Mucosa of descending colon (tissue), 3 donors: ENCODE results near the gene FERMT3. TPM values are rescaled to one million over a fixed set of nuclear protein-coding genes. Genes with fewer than 3 reads are reported as not detected.

Experiments
- ATAC-seq: fragments of 200-7000 bp; cut with Tn5 transposase; one replicate; pipeline ENCODE4 v1.9.1; 2020; ENCODE audit warnings: mild to moderate bottlenecking, moderate library complexity
- DNase-seq, 3 donors: peaks; one replicate each; pipeline ENCODE4 v3.0.0-alpha.2; 2020
- H3K36me3 ChIP-seq: fragments of 200-600 bp; one replicate; pipeline ENCODE4 v1.8.0; 2021; ENCODE audit warnings: low read depth, mild to moderate bottlenecking
- H3K4me1 ChIP-seq: fragments of 200-600 bp; one replicate; pipeline ENCODE4 v1.8.0; 2021; ENCODE audit warnings: low read depth, mild to moderate bottlenecking
- H3K4me3 ChIP-seq: fragments of 200-600 bp; one replicate; pipeline ENCODE4 v1.8.0; 2021; ENCODE audit warnings: mild to moderate bottlenecking
- H3K9me3 ChIP-seq: fragments of 200-600 bp; one replicate; pipeline ENCODE4 v1.8.0; 2021; ENCODE audit warnings: mild to moderate bottlenecking
- intact Hi-C, 2 donors: fragments of 100-400 bp; cut with DNase I in 1 of 2; cut with micrococcal nuclease in 1 of 2; formaldehyde crosslinking; loops; one replicate each; pipeline versions ENCODE4 v1.11.0 to v1.11.1; 2022; cut with DNase I, micrococcal nuclease
- total RNA-seq, 3 donors: library from RNA; stranded (reverse); fragmentation: NEBNext Ultra II Directional in 2 of 3; extraction: Animal tissue kit (Norgen Biotek cat#: 25700) in 2 of 3; gene quantifications; one replicate each; pipeline versions ENCODE4 v1.2.1 to v1.2.4, GENCODE V29; 2021 to 2023
- TF ChIP-seq, protein P1 (sequence below): fragments of 200-600 bp; IDR thresholded peaks from one replicate; pipeline ENCODE4 v1.8.0; 2022; ENCODE audit warnings: antibody characterized with exemption, mild to moderate bottlenecking
- donor health status: DM: no; HTN: no; CAD: no; lungs with moderate emphysema.
- donor health status: DM: no; HTN: no; CAD: no.
- donor health status: DM: no; HTN: yes; CAD: no.

Gene FERMT3
- total RNA-seq, 3 donors from 2014 or later, result 19.7 to 32.7 (median 26.4) TPM

DNA sequence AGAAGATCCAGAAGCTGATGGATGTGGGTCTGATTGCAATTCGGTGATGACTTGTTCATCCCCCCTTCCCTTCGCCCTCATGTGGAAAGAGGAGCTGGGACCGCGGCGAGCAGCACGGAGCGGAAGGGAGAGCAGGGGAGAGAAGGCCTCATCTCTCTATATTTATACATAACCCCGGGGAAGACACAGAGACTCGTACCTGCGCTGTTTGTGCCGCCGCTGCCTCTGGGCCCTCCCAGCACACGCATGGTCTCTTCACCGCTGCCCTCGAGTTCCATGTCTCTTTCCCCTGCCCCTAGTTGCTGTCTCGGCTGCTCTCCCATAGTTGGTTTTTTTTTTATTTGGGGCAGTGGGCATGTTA is 2.5 kb upstream of the FERMT3 start:
- H3K36me3 ChIP-seq, result peaks cover 14% of the 10 kb centered on the region
- H3K9me3 ChIP-seq, result no peaks in the 10 kb centered on the region
- intact Hi-C loops, result loop anchor here in 1 of 2 donors (10.0 kb wide), 1 partner anchor 101 kb away; the partner anchor contains the start of genes CATSPERZ and ESRRA
- TF ChIP-seq, protein P1, sequence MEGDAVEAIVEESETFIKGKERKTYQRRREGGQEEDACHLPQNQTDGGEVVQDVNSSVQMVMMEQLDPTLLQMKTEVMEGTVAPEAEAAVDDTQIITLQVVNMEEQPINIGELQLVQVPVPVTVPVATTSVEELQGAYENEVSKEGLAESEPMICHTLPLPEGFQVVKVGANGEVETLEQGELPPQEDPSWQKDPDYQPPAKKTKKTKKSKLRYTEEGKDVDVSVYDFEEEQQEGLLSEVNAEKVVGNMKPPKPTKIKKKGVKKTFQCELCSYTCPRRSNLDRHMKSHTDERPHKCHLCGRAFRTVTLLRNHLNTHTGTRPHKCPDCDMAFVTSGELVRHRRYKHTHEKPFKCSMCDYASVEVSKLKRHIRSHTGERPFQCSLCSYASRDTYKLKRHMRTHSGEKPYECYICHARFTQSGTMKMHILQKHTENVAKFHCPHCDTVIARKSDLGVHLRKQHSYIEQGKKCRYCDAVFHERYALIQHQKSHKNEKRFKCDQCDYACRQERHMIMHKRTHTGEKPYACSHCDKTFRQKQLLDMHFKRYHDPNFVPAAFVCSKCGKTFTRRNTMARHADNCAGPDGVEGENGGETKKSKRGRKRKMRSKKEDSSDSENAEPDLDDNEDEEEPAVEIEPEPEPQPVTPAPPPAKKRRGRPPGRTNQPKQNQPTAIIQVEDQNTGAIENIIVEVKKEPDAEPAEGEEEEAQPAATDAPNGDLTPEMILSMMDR, result no peak
- H3K4me1 ChIP-seq, result peaks cover 32% of the 10 kb centered on the region
- no peak overlapping the region for H3K4me3 ChIP-seq
- DNase-seq, result peak in 1 of 3 donors; percentile 35
- no peak for ATAC-seq

DNA sequence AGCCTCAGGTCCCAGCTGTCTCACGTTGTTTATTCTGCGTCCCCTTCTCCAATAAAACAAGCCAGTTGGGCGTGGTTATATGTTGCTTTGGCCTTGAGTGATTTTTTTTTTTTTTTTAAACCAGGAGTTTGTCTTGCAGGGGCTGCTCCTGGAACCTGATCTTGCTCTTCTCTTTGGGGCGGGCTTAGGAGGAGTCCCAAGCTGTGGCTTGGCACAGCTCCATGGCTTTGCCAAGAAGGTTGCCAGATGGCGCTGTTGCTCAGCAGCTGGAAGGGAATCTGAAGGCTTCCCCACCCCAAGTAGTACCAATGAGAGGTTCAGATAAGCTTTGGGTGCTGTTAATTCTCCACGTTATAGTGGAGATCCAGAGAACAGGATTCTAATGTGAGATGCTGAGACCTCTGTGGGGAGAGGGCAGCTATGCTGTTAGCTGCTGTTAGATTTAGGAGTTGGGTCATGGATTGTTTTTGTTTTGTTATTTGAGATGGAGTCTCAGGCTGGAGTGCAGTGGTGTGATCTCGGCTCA is 2.0 kb upstream of the FERMT3 start:
- TF ChIP-seq, protein P1, result peak; percentile 59
- intact Hi-C loops, result loop anchor here in 1 of 2 donors (10.0 kb wide), 1 partner anchor 100 kb away; the partner anchor contains the start of genes CATSPERZ and ESRRA
- no peaks in the 10 kb centered on the region for H3K9me3 ChIP-seq
- H3K4me3 ChIP-seq, result no peak overlapping the region
- peaks cover 14% of the 10 kb centered on the region for H3K36me3 ChIP-seq
- DNase-seq (peak; percentile 89 to 96 (median 93)), ATAC-seq (peak; percentile 74)
- peaks cover 32% of the 10 kb centered on the region for H3K4me1 ChIP-seq

DNA sequence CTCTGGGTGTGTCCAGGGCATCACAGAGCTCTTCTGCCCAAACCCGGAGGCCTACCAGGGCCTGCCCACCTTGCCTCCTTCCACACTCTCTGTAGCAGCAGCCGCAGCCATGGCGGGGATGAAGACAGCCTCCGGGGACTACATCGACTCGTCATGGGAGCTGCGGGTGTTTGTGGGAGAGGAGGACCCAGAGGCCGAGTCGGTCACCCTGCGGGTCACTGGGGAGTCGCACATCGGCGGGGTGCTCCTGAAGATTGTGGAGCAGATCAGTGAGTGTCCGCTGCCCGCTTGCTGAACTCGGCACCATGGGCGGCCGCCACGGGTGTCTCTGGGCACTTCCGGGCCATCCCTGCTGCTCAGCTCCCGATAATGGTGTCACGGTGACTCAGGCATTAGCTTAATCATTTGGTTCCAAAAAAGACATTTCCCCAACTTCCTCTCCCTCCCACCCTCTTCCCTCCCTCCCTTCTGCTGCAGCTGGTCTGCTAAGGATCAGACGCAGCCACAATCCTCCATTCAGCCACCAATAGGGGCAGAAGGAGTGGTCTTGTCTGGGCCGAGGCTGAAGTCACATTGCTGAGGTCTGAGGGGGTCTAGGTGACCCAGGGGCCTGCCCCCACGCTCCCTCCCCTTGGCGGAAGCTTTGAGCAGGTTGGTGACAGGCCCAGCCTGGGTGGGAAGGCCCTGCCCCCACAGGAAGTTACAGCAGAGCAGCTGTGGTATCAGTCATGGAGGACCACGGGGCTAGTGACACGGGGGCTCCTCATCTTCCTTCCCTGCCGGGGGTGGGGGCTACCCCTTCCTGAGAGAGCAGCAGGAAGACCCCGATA is 950 bp downstream of the FERMT3 start:
- H3K4me3 ChIP-seq, result peak overlapping the region; percentile 9
- H3K9me3 ChIP-seq, result no peaks in the 10 kb centered on the region
- intact Hi-C loops, result loop anchor here (5.0 to 10.0 kb wide), 2 partner anchors 95 to 97 kb away; partner anchors contain the start of genes CATSPERZ (in 2 of the 2) and ESRRA (in 1 of the 2)
- TF ChIP-seq, protein P1, result no peak
- DNase-seq (peak; percentile 73 to 90 (median 75)), ATAC-seq (peak; percentile 53)
- peaks cover 7% of the 10 kb centered on the region for H3K36me3 ChIP-seq
- peaks cover 32% of the 10 kb centered on the region for H3K4me1 ChIP-seq

DNA sequence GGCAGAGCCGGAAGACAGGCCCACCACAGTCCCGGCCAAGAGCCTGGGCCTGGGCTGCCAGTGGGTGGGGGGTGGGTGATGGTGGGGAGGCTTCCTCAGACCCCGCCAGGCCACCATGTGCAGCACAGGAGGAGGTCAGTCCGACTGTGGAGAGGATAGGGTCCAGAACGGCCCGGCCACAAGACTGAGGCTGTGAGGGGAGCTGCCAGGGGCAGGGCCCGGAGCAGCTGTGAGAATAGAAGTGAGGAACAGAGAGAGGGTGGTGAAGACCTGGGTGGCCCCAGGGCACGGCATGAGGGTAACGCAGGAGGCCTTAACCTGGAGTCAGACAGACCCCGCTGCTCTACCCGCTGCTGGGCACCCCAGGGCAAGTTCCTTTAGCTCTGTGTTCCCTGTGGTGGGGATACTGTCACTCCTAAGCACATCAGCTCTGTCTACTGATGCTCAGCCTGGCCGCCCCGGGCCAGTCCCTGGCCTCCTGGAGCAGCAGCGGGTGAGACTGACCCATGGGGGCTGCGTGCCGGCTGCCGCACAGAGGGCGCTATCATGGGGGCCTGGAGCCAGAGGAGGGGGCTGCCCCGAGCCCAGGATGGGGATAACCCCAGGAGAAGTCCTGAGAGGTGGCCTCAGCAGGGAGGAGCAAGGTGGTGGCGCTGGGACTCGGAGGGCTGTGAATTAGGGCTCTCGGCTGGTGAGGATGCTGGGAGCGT is 1.7 kb downstream of the FERMT3 start:
- DNase-seq, result no peak
- H3K4me1 ChIP-seq, result peaks cover 32% of the 10 kb centered on the region
- H3K9me3 ChIP-seq, result no peaks in the 10 kb centered on the region
- ATAC-seq, result no peak
- TF ChIP-seq, protein P1, result no peak
- no peak overlapping the region for H3K4me3 ChIP-seq
- intact Hi-C loops, result loop anchor here (5.0 to 10.0 kb wide), 2 partner anchors 94 to 97 kb away; partner anchors contain the start of genes CATSPERZ (in 2 of the 2) and ESRRA (in 1 of the 2)
- no peaks in the 10 kb centered on the region for H3K36me3 ChIP-seq

DNA sequence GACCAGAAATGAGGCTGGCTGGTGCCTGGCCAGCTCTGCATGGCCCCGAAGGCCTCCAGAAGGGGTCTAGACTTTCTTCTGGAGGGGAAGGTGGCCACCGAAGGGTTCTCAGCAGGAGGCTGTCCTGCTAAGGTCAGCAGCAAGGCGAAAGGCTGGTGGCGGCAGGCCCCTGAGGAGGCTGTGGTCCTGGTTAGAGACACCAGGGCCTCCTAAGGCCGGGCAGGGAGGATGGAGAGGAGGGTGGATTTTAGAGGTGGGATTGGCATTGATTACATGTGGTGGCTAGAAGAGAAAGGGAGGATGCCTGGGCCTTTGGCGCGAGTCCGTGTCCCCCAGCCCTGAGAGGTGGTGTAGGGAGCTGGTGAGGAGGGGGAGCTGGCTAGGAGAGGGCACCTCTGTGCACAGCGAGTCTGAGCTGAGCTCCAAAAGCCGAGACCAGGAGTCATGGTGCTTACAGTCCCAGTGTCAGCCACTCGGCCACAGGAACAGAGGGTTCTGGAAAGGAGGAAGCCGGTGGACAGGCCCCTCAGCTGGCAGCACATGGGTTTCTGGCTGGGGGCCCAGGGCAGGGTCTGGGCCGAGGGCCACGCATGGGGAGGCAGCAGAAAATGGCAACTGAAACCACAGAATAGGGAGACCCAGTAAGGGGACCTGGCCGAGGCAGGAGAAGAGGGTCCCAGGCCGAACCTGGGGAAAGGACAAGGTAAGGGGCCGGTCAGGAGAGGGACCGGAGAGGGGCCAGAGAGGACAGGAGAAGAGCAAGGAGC is 2.5 kb downstream of the FERMT3 start:
- DNase-seq (no peak), ATAC-seq (no peak)
- Histone ChIP-seq H3K9me3 (no peaks in the 10 kb centered on the region), H3K4me1 (peaks cover 32% of the 10 kb centered on the region), H3K36me3 (no peaks in the 10 kb centered on the region), H3K4me3 (no peak overlapping the region)
- intact Hi-C loops, result loop anchor here (5.0 to 10.0 kb wide), 2 partner anchors 93 to 96 kb away; partner anchors contain the start of genes CATSPERZ (in 2 of the 2) and ESRRA (in 1 of the 2)
- TF ChIP-seq, protein P1, result no peak
